Keratinocyte (primary cell): ENCODE results near the gene ZC3H12C. TPM values are rescaled to one million over a fixed set of nuclear protein-coding genes. Genes with fewer than 3 reads are reported as not detected.

Experiments
- DNase-seq: peaks from one replicate; pipeline ENCODE4 v3.0.0-alpha.2; 2011; ENCODE audit warnings: low read depth, missing footprints, low spot score
- FAIRE-seq: peaks from 2 replicates; lab custom pipeline; 2011; peaks lifted over from hg19 to GRCh38; lab: Jason Lieb, UNC
- H2AFZ ChIP-seq: 2 replicates; pipeline ENCODE4 v1.6.0; 2012; ENCODE audit warnings: low read length, control low read depth, inconsistent platforms; ENCODE audit not compliant: control insufficient read depth
- H3K27ac ChIP-seq: 2 replicates; pipeline ENCODE4 v1.5.1; 2011; ENCODE audit warnings: low read length; ENCODE audit not compliant: control insufficient read depth, insufficient read depth
- H3K27me3 ChIP-seq: 3 replicates; pipeline ENCODE4 v1.6.0; 2011; ENCODE audit warnings: low read length; ENCODE audit not compliant: control insufficient read depth, insufficient read depth; ENCODE audit errors: extremely low read depth
- H3K36me3 ChIP-seq, 2 experiments: 2 replicates in 1 of 2; 3 replicates in 1 of 2; pipeline ENCODE4 v1.5.1; 2011; ENCODE audit warnings: low read length in 2 of 2, mild to moderate bottlenecking in 1 of 2; ENCODE audit not compliant: control insufficient read depth in 2 of 2, insufficient read depth in 2 of 2; ENCODE audit errors: extremely low read depth in 1 of 2
- H3K4me1 ChIP-seq: 3 replicates; pipeline ENCODE4 v1.5.1; 2011; ENCODE audit warnings: low read length; ENCODE audit not compliant: control insufficient read depth, insufficient read depth; ENCODE audit errors: extremely low read depth
- H3K4me2 ChIP-seq: 3 replicates; pipeline ENCODE4 v1.6.0; 2011; ENCODE audit warnings: low read depth, low read length; ENCODE audit not compliant: control insufficient read depth, insufficient read depth; ENCODE audit errors: extremely low read depth
- H3K4me3 ChIP-seq, 3 experiments: fragments of 200-600 bp in 1 of 3; sonication (generic) in 1 of 3; 2 replicates in 2 of 3; 3 replicates in 1 of 3; pipeline ENCODE4 v1.5.1; 2011 to 2016; ENCODE audit warnings: low read length in 3 of 3, mild to moderate bottlenecking in 3 of 3, control low read depth in 2 of 3, inconsistent platforms in 1 of 3, low read depth in 1 of 3, mixed read lengths in 1 of 3, mixed run types in 1 of 3, moderate library complexity in 1 of 3; ENCODE audit not compliant: control insufficient read depth in 2 of 3, insufficient read depth in 2 of 3; ENCODE audit errors: extremely low read depth in 1 of 3
- H3K79me2 ChIP-seq: 2 replicates; pipeline ENCODE4 v1.6.0; 2012; ENCODE audit warnings: low read length; ENCODE audit not compliant: control insufficient read depth, insufficient read depth
- H3K9ac ChIP-seq: 3 replicates; pipeline ENCODE4 v1.6.0; 2011; ENCODE audit warnings: low read length; ENCODE audit not compliant: control insufficient read depth, insufficient read depth; ENCODE audit errors: extremely low read depth
- H3K9me1 ChIP-seq: 3 replicates; pipeline ENCODE4 v1.6.0; 2011; ENCODE audit warnings: low read length; ENCODE audit not compliant: control insufficient read depth, insufficient read depth; ENCODE audit errors: extremely low read depth
- H3K9me3 ChIP-seq: 2 replicates; pipeline ENCODE4 v1.5.1; 2012; ENCODE audit warnings: low read depth, low read length; ENCODE audit not compliant: control insufficient read depth
- H4K20me1 ChIP-seq: 3 replicates; pipeline ENCODE4 v1.6.0; 2011; ENCODE audit warnings: low read length; ENCODE audit not compliant: control insufficient read depth, insufficient read depth; ENCODE audit errors: extremely low read depth
- CTCF ChIP-seq, 3 experiments: IDR thresholded peaks in 1 of 3; conservative IDR thresholded peaks in 1 of 3; optimal IDR thresholded peaks in 1 of 3; 2 replicates in 2 of 3; 3 replicates in 1 of 3; pipeline versions ENCODE3 to v1.5.1; 2011; ENCODE audit warnings: low read length in 3 of 3, mild to moderate bottlenecking in 3 of 3, moderate library complexity in 2 of 3, control low read depth in 1 of 3, inconsistent platforms in 1 of 3; ENCODE audit not compliant: insufficient read depth in 2 of 3; ENCODE audit errors: extremely low read depth in 1 of 3
- EZH2 ChIP-seq: IDR thresholded peaks from one replicate; pipeline ENCODE4 v1.6.1; 2012; ENCODE audit warnings: inconsistent platforms, mild to moderate bottlenecking, low read length, moderate library complexity
- dilution Hi-C: fragments of 300-500 bp; cut with MboI; formaldehyde crosslinking; loops from one replicate; pipeline ENCODE4 v1.7.0; 2020; ENCODE audit warnings: low sequenced_read_pairs; ENCODE audit not compliant: extremely low pct_ligation_motif_present
- polyA plus RNA-seq, 5 experiments: library from polyadenylated mRNA; depleted of rRNA in 3 of 5; stranded (reverse) in 3 of 5; stranded (forward) in 1 of 5; unstranded in 1 of 5; fragments of >200 nt; gene quantifications; 1 replicate in 1 of 5; 2 replicates in 3 of 5; 3 replicates in 1 of 5; pipeline versions ENCODE4 v1.2.1 to v1.2.3, GENCODE V29; 2011 to 2012; ENCODE audit warnings: missing spikeins in 2 of 5, low read depth in 1 of 5, low replicate concordance in 1 of 5

Gene ZC3H12C
- polyA plus RNA-seq, 1 donor (not counting 4 experiments of a cell fraction or from before 2014, with no cell fraction given) = 13.9 TPM

- Histone ChIP-seq H3K9me1 (no peaks in the 10 kb centered on the region), H3K4me3 (no peak overlapping the region), H3K9ac (no peak overlapping the region), H3K4me2 (no peak overlapping the region), H3K4me1 (peaks cover 34% of the 10 kb centered on the region), H2AFZ (no peak overlapping the region), H4K20me1 (no peaks in the 10 kb centered on the region), H3K27ac (peak overlapping the region; percentile 30), H3K79me2 (peaks cover 28% of the 10 kb centered on the region), H3K9me3 (no peaks in the 10 kb centered on the region), H3K36me3 (peaks cover 0 to 2% of the 10 kb centered on the region in 2 experiments), H3K27me3 (no peaks in the 10 kb centered on the region)
- DNase-seq (no peak), FAIRE-seq (no peak)
- dilution Hi-C loops = no loop called here
- TF ChIP-seq CTCF (optimal IDR thresholded peaks at IDR 0.05 in 1 of 3, IDR thresholded peaks at IDR 0.05 in 1 of 3, conservative IDR thresholded peaks at IDR 0.05 in 1 of 3; ENCODE audit: extremely low read depth in 1 of 3, insufficient read depth in 2 of 3, low read length in 3 of 3) (no peak), EZH2 (no peak)
These were observed 35.0 kb downstream of the ZC3H12C start for GRCh38 chr11:110128161-110128560.

GRCh38 chr11:110130642-110131238 lies 37.5 kb downstream of the ZC3H12C start:
- dilution Hi-C loops = no loop called here
- H3K9me3 ChIP-seq = no peaks in the 10 kb centered on the region
- H4K20me1 ChIP-seq = no peaks in the 10 kb centered on the region
- H3K4me3 ChIP-seq = peak overlapping the region; percentile 32 to 60 (median 34)
- H3K79me2 ChIP-seq = peaks cover 32% of the 10 kb centered on the region
- H3K9me1 ChIP-seq = no peaks in the 10 kb centered on the region
- peaks cover 30% of the 10 kb centered on the region for H3K4me1 ChIP-seq
- TF ChIP-seq EZH2 (no peak), CTCF (optimal IDR thresholded peaks at IDR 0.05 in 1 of 3, IDR thresholded peaks at IDR 0.05 in 1 of 3, conservative IDR thresholded peaks at IDR 0.05 in 1 of 3; ENCODE audit: extremely low read depth in 1 of 3, insufficient read depth in 2 of 3, low read length in 3 of 3) (no peak)
- H3K4me2 ChIP-seq = peak overlapping the region; percentile 83
- H2AFZ ChIP-seq = no peak overlapping the region
- peak; percentile 80 for DNase-seq
- no peaks in the 10 kb centered on the region for H3K36me3 ChIP-seq
- peak overlapping the region; percentile 42 for H3K9ac ChIP-seq
- peak; percentile 94 for FAIRE-seq
- peak overlapping the region; percentile 75 for H3K27ac ChIP-seq
- no peaks in the 10 kb centered on the region for H3K27me3 ChIP-seq
